Natural killer cell (primary cell): ENCODE results near the gene TUBA1C. TPM values are rescaled to one million over a fixed set of nuclear protein-coding genes. Genes with fewer than 3 reads are reported as not detected.

Source experiments
- total RNA-seq, 4 donors: library from RNA; stranded (reverse); fragments of 120-200 nt in 1 of 4; gene quantifications; one replicate each; pipeline versions ENCODE4 v1.2.3 to v1.2.4, GENCODE V29; 2013 to 2022

Gene TUBA1C
- total RNA-seq, 3 donors from 2014 or later (not counting 1 experiment from before 2014, with no cell fraction given), result 19.0 to 39.6 (median 24.9) TPM

Other genes with a start within 250 kb of the TUBA1C start
- 100 to 1,000 TPM in 1 of 3 donors, 10 to 100 TPM in 2; 76.4 to 100 (median 81.1) TPM for gene PRKAG1, start 246.3 kb upstream of the TUBA1C start, total RNA-seq
- 100 to 1,000 TPM; 164 to 186 (median 182) TPM for gene KMT2D, start 204.3 kb upstream of the TUBA1C start, total RNA-seq
- 10 to 100 TPM in 2 of 3 donors, 1 to 10 TPM in 1; 6.3 to 11.6 (median 11.1) TPM for gene RHEBL1, start 195.1 kb upstream of the TUBA1C start, total RNA-seq
- under 1 TPM; 0.39 to 0.80 (median 0.45) TPM for gene DHH, start 170.3 kb upstream of the TUBA1C start, total RNA-seq
- gene LMBR1L, start 154.2 kb upstream of the TUBA1C start, total RNA-seq, result 100 to 1,000 TPM; 262 to 294 (median 271) TPM
- gene TUBA1B, start 133.7 kb upstream of the TUBA1C start, total RNA-seq, result 100 to 1,000 TPM; 147 to 185 (median 178) TPM
- 100 to 1,000 TPM; 129 to 403 (median 182) TPM for gene TUBA1A, start 76.0 kb upstream of the TUBA1C start, total RNA-seq
- not detected for gene PRPH, start 30.1 kb downstream of the TUBA1C start, total RNA-seq
- 1 to 10 TPM in 2 of 3 donors, under 1 TPM in 1; 0.58 to 3.0 (median 2.2) TPM for gene TROAP, start 58.2 kb downstream of the TUBA1C start, total RNA-seq
- not detected for gene C1QL4, start 72.1 kb downstream of the TUBA1C start, total RNA-seq
- gene DNAJC22, start 81.8 kb downstream of the TUBA1C start, total RNA-seq, result not detected
- gene SPATS2, start 102.4 kb downstream of the TUBA1C start, total RNA-seq, result 10 to 100 TPM; 14.6 to 18.4 (median 15.4) TPM